Neural crest cell (in vitro differentiated cells): ENCODE results near the gene NHLRC4. TPM values are rescaled to one million over a fixed set of nuclear protein-coding genes. Genes with fewer than 3 reads are reported as not detected.

Source experiments
- DNase-seq: peaks from one replicate; pipeline ENCODE4 v3.0.0; 2021; ENCODE audit warnings: low read depth, mixed read lengths, low spot score
- H3K27ac Mint-ChIP-seq: one replicate; pipeline ENCODE4 v1.8.0; 2021; ENCODE audit warnings: mild to moderate bottlenecking, mixed read lengths; ENCODE audit not compliant: unreplicated experiment
- H3K27me3 Mint-ChIP-seq: 2 replicates; pipeline ENCODE4 v1.8.0; 2021; ENCODE audit warnings: low read depth, mild to moderate bottlenecking, mixed read lengths
- H3K36me3 Mint-ChIP-seq: 2 replicates; pipeline ENCODE4 v1.8.0; 2021; ENCODE audit warnings: low read depth, mild to moderate bottlenecking, mixed read lengths
- H3K4me1 Mint-ChIP-seq: 2 replicates; pipeline ENCODE4 v1.8.0; 2021; ENCODE audit warnings: mixed read lengths
- H3K4me3 Mint-ChIP-seq: one replicate; pipeline ENCODE4 v1.8.0; 2021; ENCODE audit warnings: mild to moderate bottlenecking, mixed read lengths
- H3K9me3 Mint-ChIP-seq: 2 replicates; pipeline ENCODE4 v1.8.0; 2021; ENCODE audit warnings: mixed read lengths
- total RNA-seq: library from RNA; stranded (reverse); gene quantifications from 2 replicates; pipeline ENCODE4 v1.2.1, GENCODE V29; 2021
- TF ChIP-seq, protein P1 (sequence below): fragments of 200-600 bp; sonication (generic); conservative IDR thresholded peaks from 2 replicates; pipeline ENCODE4 v1.5.0; 2021; ENCODE audit warnings: antibody characterized with exemption, mild to moderate bottlenecking

The NHLRC4 gene
- total RNA-seq, 1 donor from 2014 or later, result 0.86 TPM

DNA sequence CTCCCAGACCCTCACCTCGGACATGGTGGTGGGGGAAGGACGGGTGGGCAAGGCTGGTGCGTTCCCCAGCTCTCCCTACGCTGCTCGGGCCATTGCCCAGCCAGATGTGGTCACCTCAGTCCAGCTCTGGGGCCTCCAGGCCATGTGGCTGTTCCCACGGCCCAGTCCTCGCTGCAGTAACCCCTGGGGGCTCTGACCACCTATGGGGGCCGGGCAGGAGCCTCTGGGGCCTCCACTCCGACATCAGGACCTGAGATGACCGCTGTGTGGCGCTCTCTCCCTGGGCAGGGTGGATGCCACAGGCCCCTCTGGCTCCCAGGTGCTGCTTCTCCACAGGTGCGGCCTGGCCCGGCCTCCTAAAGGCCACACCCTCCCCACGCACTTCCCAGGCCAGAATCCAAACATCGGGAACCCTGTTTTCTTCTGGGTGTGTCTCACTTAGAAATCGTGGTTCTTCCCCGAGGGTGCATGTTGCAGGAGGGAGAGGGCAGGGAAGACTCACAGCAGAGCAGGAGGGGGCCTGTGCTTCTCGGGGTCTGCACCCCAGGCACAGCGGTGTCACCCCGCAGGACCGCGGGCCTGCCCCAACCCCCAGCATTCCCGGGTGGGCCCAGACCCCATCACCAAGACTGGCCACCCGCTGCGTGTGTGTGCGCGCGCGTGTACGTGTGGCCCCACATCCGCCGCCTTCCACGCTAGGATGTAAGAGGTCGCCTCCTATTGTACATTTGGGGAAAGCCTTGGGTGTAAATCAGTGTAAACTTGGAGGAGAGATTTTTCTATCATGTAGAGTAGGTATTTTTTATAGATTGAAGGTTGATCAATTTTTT, 45.2 kb upstream of the NHLRC4 start:
- H3K27ac Mint-ChIP-seq, result no peak overlapping the region
- H3K9me3 Mint-ChIP-seq, result no peaks in the 10 kb centered on the region
- peaks cover 3% of the 10 kb centered on the region for H3K36me3 Mint-ChIP-seq
- TF ChIP-seq, protein P1, sequence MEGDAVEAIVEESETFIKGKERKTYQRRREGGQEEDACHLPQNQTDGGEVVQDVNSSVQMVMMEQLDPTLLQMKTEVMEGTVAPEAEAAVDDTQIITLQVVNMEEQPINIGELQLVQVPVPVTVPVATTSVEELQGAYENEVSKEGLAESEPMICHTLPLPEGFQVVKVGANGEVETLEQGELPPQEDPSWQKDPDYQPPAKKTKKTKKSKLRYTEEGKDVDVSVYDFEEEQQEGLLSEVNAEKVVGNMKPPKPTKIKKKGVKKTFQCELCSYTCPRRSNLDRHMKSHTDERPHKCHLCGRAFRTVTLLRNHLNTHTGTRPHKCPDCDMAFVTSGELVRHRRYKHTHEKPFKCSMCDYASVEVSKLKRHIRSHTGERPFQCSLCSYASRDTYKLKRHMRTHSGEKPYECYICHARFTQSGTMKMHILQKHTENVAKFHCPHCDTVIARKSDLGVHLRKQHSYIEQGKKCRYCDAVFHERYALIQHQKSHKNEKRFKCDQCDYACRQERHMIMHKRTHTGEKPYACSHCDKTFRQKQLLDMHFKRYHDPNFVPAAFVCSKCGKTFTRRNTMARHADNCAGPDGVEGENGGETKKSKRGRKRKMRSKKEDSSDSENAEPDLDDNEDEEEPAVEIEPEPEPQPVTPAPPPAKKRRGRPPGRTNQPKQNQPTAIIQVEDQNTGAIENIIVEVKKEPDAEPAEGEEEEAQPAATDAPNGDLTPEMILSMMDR, result no peak
- peaks cover 2% of the 10 kb centered on the region for H3K27me3 Mint-ChIP-seq
- peaks cover 12% of the 10 kb centered on the region for H3K4me1 Mint-ChIP-seq
- no peak for DNase-seq
- no peak overlapping the region for H3K4me3 Mint-ChIP-seq

DNA sequence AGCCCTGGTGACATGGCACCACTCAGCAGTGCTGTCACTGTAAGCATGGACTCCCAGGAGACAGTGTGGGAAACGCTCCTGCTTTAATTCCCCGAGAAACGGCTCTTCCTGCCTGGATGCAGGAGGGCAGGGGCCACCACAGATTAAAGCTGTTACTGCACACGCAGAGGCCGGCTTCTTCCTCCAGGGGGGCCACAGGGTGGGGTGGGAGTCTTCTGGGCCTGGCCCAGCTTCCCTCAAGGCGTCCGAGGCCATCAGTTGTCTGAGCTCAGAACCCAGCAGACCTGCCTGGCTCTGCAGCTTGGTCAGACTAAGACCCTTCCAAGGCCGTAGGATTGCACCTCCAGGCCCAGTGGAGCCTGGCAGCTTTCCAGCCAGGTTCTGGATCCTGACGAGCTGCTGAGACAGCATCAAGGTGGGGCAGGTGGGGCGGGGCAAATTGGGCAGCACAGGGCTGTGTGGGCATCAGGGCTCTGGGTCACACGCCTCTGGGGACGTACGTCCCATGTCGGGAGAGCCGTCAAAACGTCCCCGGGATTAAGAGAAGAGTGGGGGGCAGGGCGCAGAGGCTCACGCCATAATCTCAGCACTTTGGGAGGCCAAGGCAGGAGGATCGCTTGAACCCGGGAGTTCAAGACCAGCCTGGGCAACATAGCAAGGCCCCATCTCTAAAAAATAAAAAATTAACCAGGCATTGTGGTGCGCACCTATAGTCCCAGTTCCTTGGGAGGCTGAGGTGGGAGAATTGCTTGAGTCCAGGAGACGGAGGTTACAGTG, 44.3 kb upstream of the NHLRC4 start:
- Mint-ChIP-seq H3K9me3 (no peaks in the 10 kb centered on the region), H3K4me1 (peaks cover 14% of the 10 kb centered on the region), H3K4me3 (peak overlapping the region; percentile 81), H3K27me3 (peaks cover 4% of the 10 kb centered on the region), H3K27ac (no peak overlapping the region), H3K36me3 (peaks cover 3% of the 10 kb centered on the region)
- no peak for DNase-seq
- TF ChIP-seq, protein P1, result no peak

GRCh38 chr16:523097-523741, 43.6 kb upstream of the NHLRC4 start:
- DNase-seq, result no peak
- no peaks in the 10 kb centered on the region for H3K9me3 Mint-ChIP-seq
- H3K4me1 Mint-ChIP-seq, result peaks cover 14% of the 10 kb centered on the region
- H3K27ac Mint-ChIP-seq, result no peak overlapping the region
- peak overlapping the region; percentile 81 for H3K4me3 Mint-ChIP-seq
- peaks cover 4% of the 10 kb centered on the region for H3K27me3 Mint-ChIP-seq
- peaks cover 3% of the 10 kb centered on the region for H3K36me3 Mint-ChIP-seq
- TF ChIP-seq, protein P1, result no peak

GRCh38 chr16:524274-525040, 42.3 kb upstream of the NHLRC4 start:
- H3K27me3 Mint-ChIP-seq, result peaks cover 4% of the 10 kb centered on the region
- no peaks in the 10 kb centered on the region for H3K9me3 Mint-ChIP-seq
- TF ChIP-seq, protein P1, result no peak
- peaks cover 3% of the 10 kb centered on the region for H3K36me3 Mint-ChIP-seq
- H3K27ac Mint-ChIP-seq, result peak overlapping the region; percentile 19
- H3K4me1 Mint-ChIP-seq, result peaks cover 22% of the 10 kb centered on the region
- DNase-seq, result no peak
- H3K4me3 Mint-ChIP-seq, result peak overlapping the region; percentile 94

- Mint-ChIP-seq H3K27ac (no peak overlapping the region), H3K36me3 (peaks cover 3% of the 10 kb centered on the region), H3K9me3 (no peaks in the 10 kb centered on the region), H3K27me3 (peaks cover 4% of the 10 kb centered on the region), H3K4me3 (peak overlapping the region; percentile 94), H3K4me1 (peaks cover 26% of the 10 kb centered on the region)
- DNase-seq, result no peak
- TF ChIP-seq, protein P1, result no peak
Observed at GRCh38 chr16:525123-525519, 41.7 kb upstream of the NHLRC4 start.
